GM12872 (cell line): Measurements from ENCODE around the gene ESPNL.

Source experiments
- TF ChIP-seq, protein P1 (sequence below): IDR thresholded peaks from 3 replicates; pipeline ENCODE4 v1.5.1; 2011; ENCODE audit warnings: low read depth, mild to moderate bottlenecking, low read length, moderate library complexity; ENCODE audit not compliant: insufficient read depth

Gene ESPNL

DNA sequence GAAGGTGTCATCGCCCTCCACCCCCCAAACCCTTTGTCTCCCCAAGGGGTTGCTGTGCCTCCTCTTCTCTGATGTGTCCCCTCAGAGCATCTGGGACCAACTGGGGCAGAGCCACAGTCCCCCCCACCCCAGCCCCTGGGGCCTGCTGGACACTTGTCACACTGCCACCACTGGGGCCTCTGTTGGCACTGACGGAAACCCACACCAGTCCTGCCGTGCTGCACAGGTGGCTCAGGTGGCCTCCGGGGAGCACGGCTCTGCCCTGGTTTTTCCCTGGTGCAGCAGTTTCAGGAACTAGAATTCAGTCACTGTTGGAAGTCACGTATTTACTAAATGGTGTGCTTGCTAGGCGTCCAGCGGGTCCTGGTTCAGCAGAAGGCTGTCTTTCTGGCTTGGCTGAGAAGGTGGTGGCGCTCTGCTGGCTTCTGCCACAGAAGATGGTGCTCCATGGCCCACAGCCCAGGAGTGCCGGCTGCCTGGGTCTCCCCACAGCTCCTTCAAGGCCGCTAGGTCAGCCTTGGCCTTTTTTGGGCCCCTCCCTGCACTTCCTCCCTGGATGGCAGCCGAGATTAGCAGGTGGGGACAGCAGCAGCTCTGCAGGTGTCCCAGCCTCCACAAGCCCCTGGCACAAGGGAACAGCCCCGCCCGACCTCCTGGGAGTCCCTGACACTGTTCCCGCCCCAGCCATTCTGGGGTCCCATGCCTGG is 19.8 kb downstream of the ESPNL start:
- TF ChIP-seq, protein P1, sequence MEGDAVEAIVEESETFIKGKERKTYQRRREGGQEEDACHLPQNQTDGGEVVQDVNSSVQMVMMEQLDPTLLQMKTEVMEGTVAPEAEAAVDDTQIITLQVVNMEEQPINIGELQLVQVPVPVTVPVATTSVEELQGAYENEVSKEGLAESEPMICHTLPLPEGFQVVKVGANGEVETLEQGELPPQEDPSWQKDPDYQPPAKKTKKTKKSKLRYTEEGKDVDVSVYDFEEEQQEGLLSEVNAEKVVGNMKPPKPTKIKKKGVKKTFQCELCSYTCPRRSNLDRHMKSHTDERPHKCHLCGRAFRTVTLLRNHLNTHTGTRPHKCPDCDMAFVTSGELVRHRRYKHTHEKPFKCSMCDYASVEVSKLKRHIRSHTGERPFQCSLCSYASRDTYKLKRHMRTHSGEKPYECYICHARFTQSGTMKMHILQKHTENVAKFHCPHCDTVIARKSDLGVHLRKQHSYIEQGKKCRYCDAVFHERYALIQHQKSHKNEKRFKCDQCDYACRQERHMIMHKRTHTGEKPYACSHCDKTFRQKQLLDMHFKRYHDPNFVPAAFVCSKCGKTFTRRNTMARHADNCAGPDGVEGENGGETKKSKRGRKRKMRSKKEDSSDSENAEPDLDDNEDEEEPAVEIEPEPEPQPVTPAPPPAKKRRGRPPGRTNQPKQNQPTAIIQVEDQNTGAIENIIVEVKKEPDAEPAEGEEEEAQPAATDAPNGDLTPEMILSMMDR, result no peak

DNA sequence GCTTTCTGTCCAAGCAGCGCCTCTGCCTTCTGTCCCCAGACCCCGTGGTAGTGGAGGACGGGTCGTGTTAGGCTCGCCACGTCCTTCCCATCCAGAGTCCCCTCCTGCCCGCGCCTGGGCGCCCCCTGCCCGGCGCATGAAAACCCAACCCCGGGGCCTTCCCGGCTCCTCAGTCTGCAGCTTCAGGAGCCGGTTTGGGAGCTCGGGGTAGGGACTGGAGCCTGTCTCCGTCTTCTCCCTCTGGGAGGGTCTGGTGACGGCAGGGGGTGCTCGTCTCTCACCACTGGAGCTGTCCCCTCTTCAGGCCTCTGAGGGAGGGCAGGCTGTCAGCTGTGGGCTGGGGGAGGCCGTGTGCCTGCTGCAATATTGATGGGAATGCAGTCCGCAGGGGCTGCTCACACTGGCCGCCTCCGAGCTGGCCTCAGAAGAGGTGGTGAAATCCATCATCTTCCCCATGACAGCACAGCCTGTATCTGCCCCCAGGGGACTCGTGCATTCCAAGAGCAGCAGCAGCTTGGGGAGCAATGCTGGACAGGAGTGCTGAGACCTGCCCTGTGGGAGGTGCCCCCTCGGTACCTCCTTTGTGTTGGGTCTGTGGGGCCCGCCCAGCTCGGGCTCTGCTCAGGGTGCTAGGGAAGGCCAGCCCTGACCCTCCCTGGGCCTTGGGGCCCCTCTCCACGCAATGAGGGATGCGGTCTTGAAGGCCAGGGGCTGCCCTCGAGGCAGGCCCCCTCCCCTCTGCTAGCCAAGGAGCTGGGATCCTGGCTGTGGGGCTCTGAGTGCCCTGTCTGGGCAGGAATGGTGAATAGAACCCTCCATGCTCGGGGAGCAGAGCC is 20.5 kb downstream of the ESPNL start:
- TF ChIP-seq, protein P1, result no peak

GRCh38 chr2:238121511-238122286 is 21.6 kb downstream of the ESPNL start:
- TF ChIP-seq, protein P1, result no peak

- TF ChIP-seq, protein P1, result no peak
Observed at GRCh38 chr2:238122287-238123217, 22.4 kb downstream of the ESPNL start.

DNA sequence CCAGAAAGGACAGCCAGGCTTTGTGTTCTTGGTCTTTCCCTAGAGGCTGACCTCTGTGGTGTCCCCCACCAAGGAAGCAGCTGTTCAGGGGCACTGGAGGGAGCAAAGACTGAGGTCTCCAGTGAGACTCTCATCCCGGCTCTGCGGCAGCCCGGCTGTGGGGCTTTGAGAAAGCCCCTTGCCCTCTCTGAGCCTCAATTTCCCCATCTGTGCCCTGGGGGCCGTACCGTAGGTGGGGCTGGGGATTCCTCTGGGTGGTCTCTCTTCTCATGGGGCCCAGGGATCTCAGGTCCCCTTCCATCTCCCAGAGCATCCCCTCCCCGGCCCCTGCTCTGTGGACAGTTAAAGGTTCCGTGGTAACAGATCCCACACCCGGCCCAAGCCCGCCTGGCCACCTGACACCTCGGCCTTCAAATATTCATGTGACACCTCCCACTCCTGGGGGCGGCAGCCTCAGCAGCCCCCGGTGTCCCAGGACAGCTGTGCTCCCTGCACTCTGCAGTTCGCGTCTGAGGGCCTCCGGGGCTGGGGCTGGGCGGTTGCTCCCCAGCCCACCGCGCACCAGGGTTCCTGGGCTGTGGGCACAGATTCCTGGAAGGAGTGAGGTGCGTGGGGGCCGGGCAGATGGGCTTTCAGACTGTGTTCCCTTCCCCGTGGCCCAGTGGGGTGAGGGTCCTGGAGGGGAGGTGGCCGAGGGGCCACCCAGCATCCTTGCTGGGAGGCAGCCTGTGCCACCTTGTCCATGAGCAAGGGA is 23.3 kb downstream of the ESPNL start:
- TF ChIP-seq, protein P1, result no peak

- TF ChIP-seq, protein P1, result no peak
Observed at GRCh38 chr2:238123991-238124470, 23.9 kb downstream of the ESPNL start.
